ENCODE results near the gene MAML2.

DNA sequence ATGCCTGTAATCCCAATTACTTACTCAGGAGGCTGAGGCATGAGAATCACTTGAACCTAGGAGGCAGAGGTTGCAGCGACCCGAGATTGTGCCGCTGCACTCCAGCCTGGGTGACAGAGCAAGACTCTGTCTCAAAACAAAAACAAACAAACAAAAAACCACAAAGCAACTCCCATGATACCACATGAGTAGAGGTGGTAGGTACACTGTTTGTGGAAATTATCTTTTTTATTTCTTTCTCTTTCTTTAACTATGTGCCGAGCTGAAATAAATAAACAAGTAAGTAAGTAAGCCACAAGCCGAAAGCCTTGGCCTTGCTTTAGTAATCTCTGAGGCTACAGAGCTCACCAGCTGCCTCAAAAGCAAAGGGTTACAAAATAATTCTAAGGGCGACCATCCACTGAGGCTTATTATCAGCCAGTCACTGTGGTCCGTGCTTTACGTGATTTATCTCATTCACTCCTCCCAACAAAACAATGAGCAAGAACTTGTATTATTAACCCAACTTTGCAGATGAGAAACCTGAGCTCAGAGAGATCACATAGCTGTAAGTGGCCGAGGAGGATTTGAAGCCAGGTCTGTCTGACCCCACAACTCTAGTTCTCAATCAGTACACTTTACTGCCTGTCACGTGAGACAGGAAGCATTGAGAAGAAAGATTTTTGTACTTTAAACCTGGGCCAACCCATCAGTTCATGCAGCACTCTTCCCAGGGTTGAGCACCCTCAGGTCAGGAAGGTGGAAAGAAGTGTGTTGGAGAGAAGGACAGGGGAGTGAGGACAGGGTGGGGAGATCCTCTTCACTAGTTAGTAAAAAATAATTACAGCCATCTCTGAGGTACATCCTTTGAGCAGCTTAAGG is 349.3 kb downstream of the MAML2 start:
- TF ChIP-seq, protein P1, sequence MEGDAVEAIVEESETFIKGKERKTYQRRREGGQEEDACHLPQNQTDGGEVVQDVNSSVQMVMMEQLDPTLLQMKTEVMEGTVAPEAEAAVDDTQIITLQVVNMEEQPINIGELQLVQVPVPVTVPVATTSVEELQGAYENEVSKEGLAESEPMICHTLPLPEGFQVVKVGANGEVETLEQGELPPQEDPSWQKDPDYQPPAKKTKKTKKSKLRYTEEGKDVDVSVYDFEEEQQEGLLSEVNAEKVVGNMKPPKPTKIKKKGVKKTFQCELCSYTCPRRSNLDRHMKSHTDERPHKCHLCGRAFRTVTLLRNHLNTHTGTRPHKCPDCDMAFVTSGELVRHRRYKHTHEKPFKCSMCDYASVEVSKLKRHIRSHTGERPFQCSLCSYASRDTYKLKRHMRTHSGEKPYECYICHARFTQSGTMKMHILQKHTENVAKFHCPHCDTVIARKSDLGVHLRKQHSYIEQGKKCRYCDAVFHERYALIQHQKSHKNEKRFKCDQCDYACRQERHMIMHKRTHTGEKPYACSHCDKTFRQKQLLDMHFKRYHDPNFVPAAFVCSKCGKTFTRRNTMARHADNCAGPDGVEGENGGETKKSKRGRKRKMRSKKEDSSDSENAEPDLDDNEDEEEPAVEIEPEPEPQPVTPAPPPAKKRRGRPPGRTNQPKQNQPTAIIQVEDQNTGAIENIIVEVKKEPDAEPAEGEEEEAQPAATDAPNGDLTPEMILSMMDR (IDR thresholded peaks at IDR 0.05), result no peak
- TF ChIP-seq POLR2A (IDR thresholded peaks at IDR 0.05), result no peak
